GM12878 (cell line): ENCODE measurements around the gene TMPRSS2. TPM values are rescaled to one million over a fixed set of nuclear protein-coding genes. Genes with fewer than 3 reads are reported as not detected.

ENCODE experiments used
- ATAC-seq: fragments of 200-7000 bp; cut with Tn5 transposase; 3 replicates; pipeline ENCODE4 v1.9.1; 2020; ENCODE audit warnings: mild to moderate bottlenecking, moderate library complexity
- BruUV-seq: library from RNA; stranded (reverse); fragments of 400-500 nt; replicated peaks from 2 replicates; lab custom pipeline; 2021; lab: Mats Ljungman, UMichigan
- CTCF ChIA-PET: fragments of 300-600 bp; sonication (Branson Sonifier 250); formaldehyde crosslinking; extraction: SDS; loops from one replicate; lab custom pipeline; 2021; ENCODE audit warnings: inconsistent platforms; lab: Yijun Ruan, JAX
- POLR2A ChIA-PET: fragments of 350-600 bp; formaldehyde crosslinking; extraction: SDS; loops from one replicate; lab custom pipeline; 2021; ENCODE audit warnings: inconsistent platforms; lab: Charles Lee
- RAD21 ChIA-PET: fragments of 300-600 bp; sonication (Branson Sonifier 250); formaldehyde crosslinking; loops from one replicate; lab custom pipeline; 2023; ENCODE audit warnings: antibody characterized with exemption; ENCODE audit not compliant: unreplicated experiment; lab: Charles Lee
- SMC1A ChIA-PET: fragments of 300-600 bp; sonication (Branson Sonifier 250); formaldehyde crosslinking; loops from one replicate; lab custom pipeline; 2023; ENCODE audit not compliant: unreplicated experiment, uncharacterized antibody; lab: Charles Lee
- DNase-seq: peaks from one replicate; pipeline ENCODE4 v3.0.0-alpha.2; 2011; ENCODE audit warnings: low read depth, low spot score
- FAIRE-seq: peaks from 3 replicates; lab custom pipeline; 2011; peaks lifted over from hg19 to GRCh38; lab: Jason Lieb, UNC
- H2AFZ ChIP-seq: 2 replicates; pipeline ENCODE4 v1.6.0; 2011; ENCODE audit warnings: low read depth, low read length, control low read depth; ENCODE audit not compliant: control insufficient read depth
- H3K27ac ChIP-seq: 2 replicates; pipeline ENCODE4 v1.5.1; 2011; ENCODE audit warnings: control low read depth; ENCODE audit not compliant: control insufficient read depth, insufficient read depth
- H3K27me3 ChIP-seq, 2 experiments: replicated peaks in 1 of 2; 2 replicates each; pipeline versions ENCODE4 v1.6.0 to v1.6.1; 2011; ENCODE audit warnings: low read length in 1 of 2; ENCODE audit not compliant: control insufficient read depth in 2 of 2, insufficient read depth in 2 of 2
- H3K36me3 ChIP-seq, 2 experiments: 2 replicates each; pipeline ENCODE4 v1.5.1; 2011; ENCODE audit warnings: low read length in 1 of 2; ENCODE audit not compliant: control insufficient read depth in 2 of 2, insufficient read depth in 2 of 2
- H3K4me1 ChIP-seq: 2 replicates; pipeline ENCODE4 v1.6.1; 2011; ENCODE audit warnings: mild to moderate bottlenecking, low read length, moderate library complexity, mixed read lengths; ENCODE audit not compliant: control insufficient read depth, insufficient read depth
- H3K4me2 ChIP-seq: 2 replicates; pipeline ENCODE4 v1.6.0; 2011; ENCODE audit warnings: control low read depth; ENCODE audit not compliant: control insufficient read depth, insufficient read depth
- H3K4me3 ChIP-seq: fragments of 200-600 bp; sonication (generic); 2 replicates; pipeline ENCODE4 v1.5.1; 2016
- H3K79me2 ChIP-seq: 2 replicates; pipeline ENCODE4 v1.6.0; 2011; ENCODE audit warnings: low read length; ENCODE audit not compliant: control insufficient read depth, insufficient read depth
- H3K9ac ChIP-seq: 2 replicates; pipeline ENCODE4 v1.8.0; 2011; ENCODE audit warnings: low read length, control low read depth, mixed read lengths; ENCODE audit not compliant: control insufficient read depth, insufficient read depth
- H3K9me3 ChIP-seq: replicated peaks from 3 replicates; pipeline ENCODE4 v1.5.1; 2011; ENCODE audit warnings: mild to moderate bottlenecking, low read length; ENCODE audit not compliant: control insufficient read depth, insufficient read depth
- H4K20me1 ChIP-seq: 2 replicates; pipeline ENCODE4 v1.6.0; 2011; ENCODE audit not compliant: control insufficient read depth, insufficient read depth
- BMI1 ChIP-seq: fragments of 450-650 bp; IDR thresholded peaks from 2 replicates; pipeline ENCODE4 v1.6.1; 2016; ENCODE audit warnings: mild to moderate bottlenecking, moderate library complexity, borderline replicate concordance
- CHD4 ChIP-seq: fragments of 200-600 bp; sonication (generic); IDR thresholded peaks from 2 replicates; pipeline ENCODE4 v1.6.1; 2016; ENCODE audit warnings: mild to moderate bottlenecking
- GATAD2B ChIP-seq: fragments of 450-650 bp; conservative IDR thresholded peaks from 2 replicates; pipeline ENCODE4 v1.6.1; 2017; ENCODE audit warnings: low read depth, mild to moderate bottlenecking, moderate library complexity
- KLF5 ChIP-seq: fragments of 450-650 bp; IDR thresholded peaks from 2 replicates; pipeline ENCODE4 v1.6.1; 2014; ENCODE audit warnings: mild to moderate bottlenecking; ENCODE audit not compliant: partially characterized antibody
- MAX ChIP-seq: IDR thresholded peaks from 2 replicates; pipeline ENCODE4 v1.6.1; 2012; ENCODE audit warnings: low read depth, low read length, improper control_type of control experiment
- MYB ChIP-seq: fragments of 150-350 bp; IDR thresholded peaks from 2 replicates; pipeline ENCODE4 v1.6.1; 2014; ENCODE audit warnings: mild to moderate bottlenecking, low read depth, low read length, borderline replicate concordance
- RAD51 ChIP-seq: fragments of 450-650 bp; IDR thresholded peaks from 2 replicates; pipeline ENCODE4 v1.6.1; 2016; ENCODE audit warnings: moderate library complexity, mild to moderate bottlenecking, inconsistent platforms
- RB1 ChIP-seq: fragments of 450-650 bp; formaldehyde crosslinking; IDR thresholded peaks from 2 replicates; pipeline ENCODE4 v1.6.1; 2017; ENCODE audit warnings: mild to moderate bottlenecking, borderline replicate concordance
- SPI1 ChIP-seq: IDR thresholded peaks from 2 replicates; pipeline ENCODE4 v1.6.1; 2011; ENCODE audit warnings: low read depth, mild to moderate bottlenecking, low read length, moderate library complexity, borderline replicate concordance; ENCODE audit not compliant: insufficient read depth
- TBL1XR1 ChIP-seq: IDR thresholded peaks from 2 replicates; pipeline ENCODE4 v1.6.1; 2012; ENCODE audit warnings: low read depth, low read length, improper control_type of control experiment
- ZNF24 ChIP-seq: fragments of 450-650 bp; IDR thresholded peaks from 2 replicates; pipeline ENCODE4 v1.6.1; 2017; ENCODE audit warnings: antibody characterized with exemption, mild to moderate bottlenecking
- ZNF274 ChIP-seq: IDR thresholded peaks from one replicate; pipeline ENCODE4 v1.8.0; 2011; ENCODE audit not compliant: insufficient read length, insufficient read depth
- WGBS: methylation state at CpG from one replicate; pipeline ENCODE4 v1.1.6; 2016; ENCODE audit warnings: low lambda C conversion rate; ENCODE audit not compliant: insufficient replicate concordance, insufficient coverage; ENCODE audit errors: missing lambda C conversion rate; 5-methylcytosine and 5-hydroxymethylcytosine counted together
- in situ Hi-C: fragments of 300-500 bp; cut with MboI; formaldehyde crosslinking; loops from 9 replicates; pipeline ENCODE4 v1.14.3; 2018; ENCODE audit warnings: mixed read lengths
- intact Hi-C: fragments of 100-400 bp; cut with micrococcal nuclease; formaldehyde crosslinking; loops from one replicate; pipeline ENCODE4 v1.14.2; 2022; ENCODE audit not compliant: unreplicated experiment
- polyA plus RNA-seq, 11 experiments: library from polyadenylated mRNA; depleted of rRNA in 4 of 11; unstranded in 6 of 11; stranded (reverse) in 5 of 11; fragments of >200 nt; fragmentation: Nextera tagmentation in 4 of 11; fragmentation: Illumina TruSeq in 1 of 11; extraction: Ambion mirVana in 4 of 11; extraction: Trizol in 1 of 11; gene quantifications; 1 replicate in 1 of 11; 2 replicates in 10 of 11; pipeline versions ENCODE4 v1.2.1 to v1.2.3, GENCODE V29; 2011 to 2016; ENCODE audit warnings: inconsistent platforms in 2 of 11, missing spikeins in 2 of 11, low read depth in 1 of 11
- total RNA-seq, 4 experiments: library from RNA; depleted of rRNA in 3 of 4; stranded (reverse); fragments of >200 nt in 3 of 4; fragmentation: Illumina TruSeq in 1 of 4; extraction: Trizol in 1 of 4; gene quantifications; 2 replicates each; pipeline versions ENCODE4 v1.2.1 to v1.2.3, GENCODE V29; 2013 to 2021
- TF ChIP-seq, protein P1 (sequence below): fragments of 150-350 bp; IDR thresholded peaks from 2 replicates; pipeline ENCODE4 v1.6.1; 2014; ENCODE audit warnings: mild to moderate bottlenecking, low read depth, low read length
- TF ChIP-seq, protein P2 (sequence below): fragments of 450-650 bp; IDR thresholded peaks from 2 replicates; pipeline ENCODE4 v1.6.1; 2017; ENCODE audit warnings: borderline replicate concordance
- TF ChIP-seq, protein P3 (sequence below): IDR thresholded peaks from 2 replicates; pipeline ENCODE4 v1.6.1; 2011; ENCODE audit warnings: mild to moderate bottlenecking, low read depth, low read length, moderate library complexity; ENCODE audit not compliant: insufficient replicate concordance
- TF ChIP-seq, protein P4 (sequence below): IDR thresholded peaks from 2 replicates; pipeline ENCODE4 v1.6.1; 2011; ENCODE audit warnings: borderline replicate concordance, low read depth, mild to moderate bottlenecking, moderate library complexity, mixed read lengths, low read length; ENCODE audit not compliant: insufficient read depth; ENCODE audit errors: extremely low read length
- TF ChIP-seq, protein P5 (sequence below): IDR thresholded peaks from 2 replicates; pipeline ENCODE4 v1.6.1; 2012; ENCODE audit warnings: low read length, inconsistent platforms

The TMPRSS2 gene
- total and polyA plus RNA-seq, 10 of the 15 experiments (the other 5 are each of a cell fraction or from before 2014, with no cell fraction given): 0.19 to 0.26 TPM; not detected in 8

DNA sequence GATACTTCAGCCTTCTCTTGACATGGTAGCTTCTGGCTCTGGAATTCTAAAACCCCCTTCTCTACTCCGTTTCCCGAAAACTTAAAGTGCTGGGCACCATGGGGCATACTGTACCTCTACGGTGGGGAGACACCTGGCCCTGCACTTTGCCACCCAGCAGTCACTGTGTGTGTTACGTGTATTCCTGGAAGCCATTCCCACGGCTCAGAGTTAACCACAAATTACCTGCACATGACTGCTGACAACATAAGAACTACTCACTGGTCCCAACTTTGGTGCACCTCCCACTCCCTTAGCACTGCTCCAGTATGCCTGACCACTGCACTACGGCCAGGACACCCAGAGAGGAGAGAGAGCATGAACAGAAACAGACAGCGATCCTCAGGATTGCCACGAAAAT lies 29.4 kb upstream of the TMPRSS2 start:
- Histone ChIP-seq H3K79me2 (no peaks in the 10 kb centered on the region), H3K27me3 (peaks cover 0 to 1% of the 10 kb centered on the region in 2 experiments; a peak in 1 of 4 replicates), H3K4me3 (no peak overlapping the region), H3K4me1 (no peaks in the 10 kb centered on the region), H3K36me3 (no peaks in the 10 kb centered on the region), H3K4me2 (no peak overlapping the region), H2AFZ (no peak overlapping the region), H4K20me1 (no peaks in the 10 kb centered on the region), H3K9me3 (no peaks in the 10 kb centered on the region), H3K27ac (no peak overlapping the region), H3K9ac (no peak overlapping the region)
- 24% methylated on average over 8 of the region's 8 CpGs for WGBS
- CTCF ChIA-PET: no interaction called here
- TF ChIP-seq GATAD2B (no peak), CHD4 (no peak), TBL1XR1 (no peak), SPI1 (no peak), MYB (no peak), KLF5 (no peak), RAD51 (no peak), MAX (no peak), ZNF274 (no peak), RB1 (no peak), BMI1 (no peak), ZNF24 (no peak)
- TF ChIP-seq, protein P1, sequence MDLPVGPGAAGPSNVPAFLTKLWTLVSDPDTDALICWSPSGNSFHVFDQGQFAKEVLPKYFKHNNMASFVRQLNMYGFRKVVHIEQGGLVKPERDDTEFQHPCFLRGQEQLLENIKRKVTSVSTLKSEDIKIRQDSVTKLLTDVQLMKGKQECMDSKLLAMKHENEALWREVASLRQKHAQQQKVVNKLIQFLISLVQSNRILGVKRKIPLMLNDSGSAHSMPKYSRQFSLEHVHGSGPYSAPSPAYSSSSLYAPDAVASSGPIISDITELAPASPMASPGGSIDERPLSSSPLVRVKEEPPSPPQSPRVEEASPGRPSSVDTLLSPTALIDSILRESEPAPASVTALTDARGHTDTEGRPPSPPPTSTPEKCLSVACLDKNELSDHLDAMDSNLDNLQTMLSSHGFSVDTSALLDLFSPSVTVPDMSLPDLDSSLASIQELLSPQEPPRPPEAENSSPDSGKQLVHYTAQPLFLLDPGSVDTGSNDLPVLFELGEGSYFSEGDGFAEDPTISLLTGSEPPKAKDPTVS: no peak
- TF ChIP-seq, protein P2, sequence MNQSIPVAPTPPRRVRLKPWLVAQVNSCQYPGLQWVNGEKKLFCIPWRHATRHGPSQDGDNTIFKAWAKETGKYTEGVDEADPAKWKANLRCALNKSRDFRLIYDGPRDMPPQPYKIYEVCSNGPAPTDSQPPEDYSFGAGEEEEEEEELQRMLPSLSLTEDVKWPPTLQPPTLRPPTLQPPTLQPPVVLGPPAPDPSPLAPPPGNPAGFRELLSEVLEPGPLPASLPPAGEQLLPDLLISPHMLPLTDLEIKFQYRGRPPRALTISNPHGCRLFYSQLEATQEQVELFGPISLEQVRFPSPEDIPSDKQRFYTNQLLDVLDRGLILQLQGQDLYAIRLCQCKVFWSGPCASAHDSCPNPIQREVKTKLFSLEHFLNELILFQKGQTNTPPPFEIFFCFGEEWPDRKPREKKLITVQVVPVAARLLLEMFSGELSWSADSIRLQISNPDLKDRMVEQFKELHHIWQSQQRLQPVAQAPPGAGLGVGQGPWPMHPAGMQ: no peak
- TF ChIP-seq, protein P3, sequence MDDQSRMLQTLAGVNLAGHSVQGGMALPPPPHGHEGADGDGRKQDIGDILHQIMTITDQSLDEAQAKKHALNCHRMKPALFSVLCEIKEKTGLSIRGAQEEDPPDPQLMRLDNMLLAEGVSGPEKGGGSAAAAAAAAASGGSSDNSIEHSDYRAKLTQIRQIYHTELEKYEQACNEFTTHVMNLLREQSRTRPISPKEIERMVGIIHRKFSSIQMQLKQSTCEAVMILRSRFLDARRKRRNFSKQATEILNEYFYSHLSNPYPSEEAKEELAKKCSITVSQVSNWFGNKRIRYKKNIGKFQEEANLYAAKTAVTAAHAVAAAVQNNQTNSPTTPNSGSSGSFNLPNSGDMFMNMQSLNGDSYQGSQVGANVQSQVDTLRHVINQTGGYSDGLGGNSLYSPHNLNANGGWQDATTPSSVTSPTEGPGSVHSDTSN: no peak
- TF ChIP-seq, protein P4, sequence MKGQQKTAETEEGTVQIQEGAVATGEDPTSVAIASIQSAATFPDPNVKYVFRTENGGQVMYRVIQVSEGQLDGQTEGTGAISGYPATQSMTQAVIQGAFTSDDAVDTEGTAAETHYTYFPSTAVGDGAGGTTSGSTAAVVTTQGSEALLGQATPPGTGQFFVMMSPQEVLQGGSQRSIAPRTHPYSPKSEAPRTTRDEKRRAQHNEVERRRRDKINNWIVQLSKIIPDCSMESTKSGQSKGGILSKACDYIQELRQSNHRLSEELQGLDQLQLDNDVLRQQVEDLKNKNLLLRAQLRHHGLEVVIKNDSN: no peak
- TF ChIP-seq, protein P5, sequence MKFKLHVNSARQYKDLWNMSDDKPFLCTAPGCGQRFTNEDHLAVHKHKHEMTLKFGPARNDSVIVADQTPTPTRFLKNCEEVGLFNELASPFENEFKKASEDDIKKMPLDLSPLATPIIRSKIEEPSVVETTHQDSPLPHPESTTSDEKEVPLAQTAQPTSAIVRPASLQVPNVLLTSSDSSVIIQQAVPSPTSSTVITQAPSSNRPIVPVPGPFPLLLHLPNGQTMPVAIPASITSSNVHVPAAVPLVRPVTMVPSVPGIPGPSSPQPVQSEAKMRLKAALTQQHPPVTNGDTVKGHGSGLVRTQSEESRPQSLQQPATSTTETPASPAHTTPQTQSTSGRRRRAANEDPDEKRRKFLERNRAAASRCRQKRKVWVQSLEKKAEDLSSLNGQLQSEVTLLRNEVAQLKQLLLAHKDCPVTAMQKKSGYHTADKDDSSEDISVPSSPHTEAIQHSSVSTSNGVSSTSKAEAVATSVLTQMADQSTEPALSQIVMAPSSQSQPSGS: no peak
- FAIRE-seq (no peak), DNase-seq (no peak), ATAC-seq (no peak)
- no TSS peak for BruUV-seq
- POLR2A ChIA-PET: no interaction called here
- SMC1A ChIA-PET: no interaction called here
- RAD21 ChIA-PET: interaction anchor here (0.5 kb wide), 1 partner anchor 307 kb away, joined by 3 read pairs; no protein-coding TSS in a partner anchor
- intact Hi-C loops (no loop called here), in situ Hi-C loops (no loop called here)
